Sigmoid colon (tissue), 7 donors: Measurements from ENCODE around the gene ZFPM1. TPM values are rescaled to one million over a fixed set of nuclear protein-coding genes. Genes with fewer than 3 reads are reported as not detected.

Experiments
- DNase-seq: peaks from one replicate; pipeline ENCODE4 v3.0.0-alpha.2; 2019
- H3K27ac ChIP-seq, 4 donors: fragments of 200-600 bp; sonication (generic); one replicate each; pipeline ENCODE4 v1.5.1; 2016 to 2019; ENCODE audit warnings: mild to moderate bottlenecking in 1 of 4
- H3K27me3 ChIP-seq, 3 donors: fragments of 200-600 bp; sonication (generic); one replicate each; pipeline ENCODE4 v1.5.1; 2019; ENCODE audit warnings: mild to moderate bottlenecking in 1 of 3
- H3K36me3 ChIP-seq, 4 donors: fragments of 200-600 bp; sonication (generic); one replicate each; pipeline ENCODE4 v1.5.1; 2016 to 2019
- H3K4me1 ChIP-seq, 4 donors: fragments of 200-600 bp; sonication (generic); one replicate each; pipeline ENCODE4 v1.5.1; 2017 to 2019
- H3K4me3 ChIP-seq, 4 donors: fragments of 200-600 bp; sonication (generic); one replicate each; pipeline ENCODE4 v1.5.1; 2017 to 2019; ENCODE audit warnings: mild to moderate bottlenecking in 2 of 4, moderate library complexity in 1 of 4
- H3K9me3 ChIP-seq, 4 donors: fragments of 200-600 bp in 3 of 4; sonication (generic) in 3 of 4; one replicate each; pipeline versions ENCODE4 v1.5.1 to v1.6.1; 2013 to 2019
- CTCF ChIP-seq, 4 experiments: fragments of 450-650 bp in 3 of 4; fragments of 200-600 bp in 1 of 4; IDR thresholded peaks; one replicate each; pipeline ENCODE4 v1.5.1; 2016 to 2019; ENCODE audit warnings: antibody characterized with exemption in 4 of 4, mild to moderate bottlenecking in 3 of 4, moderate library complexity in 2 of 4
- EP300 ChIP-seq, 4 donors: sonication (generic); formaldehyde crosslinking; IDR thresholded peaks; one replicate each; pipeline ENCODE4 v1.6.1; 2017; ENCODE audit warnings: antibody characterized with exemption in 4 of 4
- POLR2A ChIP-seq, 2 donors: fragments of 450-650 bp; IDR thresholded peaks; one replicate each; pipeline ENCODE4 v1.6.1; 2016; ENCODE audit warnings: antibody characterized with exemption in 2 of 2, mild to moderate bottlenecking in 2 of 2, moderate library complexity in 2 of 2
- POLR2AphosphoS5 ChIP-seq, 4 donors: sonication (generic); formaldehyde crosslinking; IDR thresholded peaks; one replicate each; pipeline ENCODE4 v1.6.1; 2017; ENCODE audit warnings: antibody characterized with exemption in 4 of 4
- WGBS, 2 donors: extraction: QIAGEN DNeasy Blood & Tissue Kit; methylation state at CpG; one replicate each; pipeline ENCODE4 v1.1.7; 2013; 5-methylcytosine and 5-hydroxymethylcytosine counted together
- intact Hi-C: fragments of 100-400 bp; cut with DNase I; formaldehyde crosslinking; loops from one replicate; pipeline ENCODE4 v1.15.1; 2023
- polyA plus RNA-seq, 3 donors: library from polyadenylated mRNA; stranded (reverse); fragments of 200-250 nt; gene quantifications; one replicate each; pipeline ENCODE4 v1.2.3, GENCODE V29; 2013
- total RNA-seq, 4 donors: library from RNA; depleted of rRNA; stranded (reverse); fragments of >200 nt; gene quantifications; one replicate each; pipeline ENCODE4 v1.1.0, GENCODE V29; 2016
- donor health status: healthy with polysubstance abuse.
- donor health status: Bipolar disorder and iron deficiency.
- donor health status: healthy.

Gene ZFPM1
- total and polyA plus RNA-seq, 7 donors = 0.27 to 3.7 (median 0.66) TPM

GRCh38 chr16:88511906-88512305 is 58.8 kb downstream of the ZFPM1 start:
- Histone ChIP-seq H3K36me3 (no peaks in the 10 kb centered on the region), H3K27ac (no peak overlapping the region), H3K9me3 (no peaks in the 10 kb centered on the region), H3K4me3 (no peak overlapping the region), H3K27me3 (peaks cover 0 to 74% (median 41%) of the 10 kb centered on the region in 3 donors), H3K4me1 (no peaks in the 10 kb centered on the region)
- TF ChIP-seq CTCF (IDR thresholded peaks at IDR 0.05) (no peak), POLR2A (IDR thresholded peaks at IDR 0.05) (no peak), EP300 (IDR thresholded peaks at IDR 0.05) (no peak), POLR2AphosphoS5 (IDR thresholded peaks at IDR 0.05) (no peak)
- no peak for DNase-seq
- WGBS, 2 donors = 91% methylated on average over 14 of the region's 14 CpGs
- intact Hi-C loops = no loop called here

GRCh38 chr16:88512728-88513696 is 59.9 kb downstream of the ZFPM1 start:
- Histone ChIP-seq H3K36me3 (no peaks in the 10 kb centered on the region), H3K4me3 (no peak overlapping the region), H3K4me1 (no peaks in the 10 kb centered on the region), H3K9me3 (no peaks in the 10 kb centered on the region), H3K27ac (no peak overlapping the region), H3K27me3 (peaks cover 0 to 85% (median 49%) of the 10 kb centered on the region in 3 donors)
- DNase-seq = no peak
- TF ChIP-seq POLR2A (IDR thresholded peaks at IDR 0.05) (no peak), CTCF (IDR thresholded peaks at IDR 0.05) (no peak), EP300 (IDR thresholded peaks at IDR 0.05) (no peak), POLR2AphosphoS5 (IDR thresholded peaks at IDR 0.05) (no peak)
- intact Hi-C loops = no loop called here
- 90 to 92% methylated on average over 35 of the region's 35 CpGs for WGBS, 2 donors

GRCh38 chr16:88514070-88514469 is 61.0 kb downstream of the ZFPM1 start:
- Histone ChIP-seq H3K27me3 (peaks cover 0 to 94% (median 60%) of the 10 kb centered on the region in 3 donors), H3K36me3 (no peaks in the 10 kb centered on the region), H3K27ac (no peak overlapping the region), H3K9me3 (no peaks in the 10 kb centered on the region), H3K4me1 (no peaks in the 10 kb centered on the region), H3K4me3 (no peak overlapping the region)
- intact Hi-C loops = no loop called here
- DNase-seq = no peak
- TF ChIP-seq POLR2AphosphoS5 (IDR thresholded peaks at IDR 0.05) = no peak
- TF ChIP-seq CTCF (IDR thresholded peaks at IDR 0.05) = no peak
- no peak for TF ChIP-seq EP300 (IDR thresholded peaks at IDR 0.05)
- no peak for TF ChIP-seq POLR2A (IDR thresholded peaks at IDR 0.05)
- 93 to 94% methylated on average over 20 of the region's 20 CpGs for WGBS, 2 donors

GRCh38 chr16:88514526-88515232 is 61.6 kb downstream of the ZFPM1 start:
- Histone ChIP-seq H3K9me3 (no peaks in the 10 kb centered on the region), H3K36me3 (no peaks in the 10 kb centered on the region), H3K27me3 (peaks cover 0 to 97% (median 62%) of the 10 kb centered on the region in 3 donors), H3K27ac (no peak overlapping the region), H3K4me1 (no peaks in the 10 kb centered on the region), H3K4me3 (no peak overlapping the region)
- WGBS, 2 donors = 89 to 94% methylated on average over 19 of the region's 19 CpGs
- no peak for TF ChIP-seq POLR2AphosphoS5 (IDR thresholded peaks at IDR 0.05)
- no peak for TF ChIP-seq CTCF (IDR thresholded peaks at IDR 0.05)
- no peak for TF ChIP-seq EP300 (IDR thresholded peaks at IDR 0.05)
- TF ChIP-seq POLR2A (IDR thresholded peaks at IDR 0.05) = no peak
- DNase-seq = no peak
- intact Hi-C loops = no loop called here
